Measurements from ENCODE around the gene SCN8A.

Gene SCN8A

GRCh38 chr12:51726161-51726560, 135.1 kb downstream of the SCN8A start:
- Mint-ChIP-seq H3K4me1 (no peaks in the 10 kb centered on the region), H3K4me3 (no peak overlapping the region), H3K27me3 (ENCODE audit: low read depth, poor library complexity) (peaks cover 25% of the 10 kb centered on the region), H3K27ac (no peak overlapping the region), H3K36me3 (ENCODE audit: low read depth) (no peaks in the 10 kb centered on the region), H3K9me3 (no peaks in the 10 kb centered on the region)
- TF ChIP-seq CTCF (IDR thresholded peaks at IDR 0.05) = no peak
- no peak for DNase-seq

- peaks cover 17% of the 10 kb centered on the region for H3K27me3 Mint-ChIP-seq (ENCODE audit: low read depth, poor library complexity)
- H3K4me3 Mint-ChIP-seq = no peak overlapping the region
- H3K9me3 Mint-ChIP-seq = peaks cover 4% of the 10 kb centered on the region
- peaks cover 4% of the 10 kb centered on the region for H3K36me3 Mint-ChIP-seq (ENCODE audit: low read depth)
- no peak overlapping the region for H3K27ac Mint-ChIP-seq
- TF ChIP-seq CTCF (IDR thresholded peaks at IDR 0.05) = no peak
- no peaks in the 10 kb centered on the region for H3K4me1 Mint-ChIP-seq
- DNase-seq = no peak
These were observed 135.9 kb downstream of the SCN8A start for GRCh38 chr12:51726931-51727330.

GRCh38 chr12:51729331-51729730, 138.3 kb downstream of the SCN8A start:
- H3K4me3 Mint-ChIP-seq = no peak overlapping the region
- DNase-seq = no peak
- peaks cover 28% of the 10 kb centered on the region for H3K9me3 Mint-ChIP-seq
- no peak for TF ChIP-seq CTCF (IDR thresholded peaks at IDR 0.05)
- no peak overlapping the region for H3K27ac Mint-ChIP-seq
- H3K4me1 Mint-ChIP-seq = no peaks in the 10 kb centered on the region
- peaks cover 3% of the 10 kb centered on the region for H3K27me3 Mint-ChIP-seq (ENCODE audit: low read depth, poor library complexity)
- peaks cover 21% of the 10 kb centered on the region for H3K36me3 Mint-ChIP-seq (ENCODE audit: low read depth)

GRCh38 chr12:51730745-51731144, 139.7 kb downstream of the SCN8A start:
- Mint-ChIP-seq H3K4me3 (no peak overlapping the region), H3K27ac (no peak overlapping the region), H3K27me3 (ENCODE audit: low read depth, poor library complexity) (peaks cover 3% of the 10 kb centered on the region), H3K9me3 (peaks cover 31% of the 10 kb centered on the region), H3K36me3 (ENCODE audit: low read depth) (peaks cover 23% of the 10 kb centered on the region), H3K4me1 (no peaks in the 10 kb centered on the region)
- no peak for TF ChIP-seq CTCF (IDR thresholded peaks at IDR 0.05)
- no peak for DNase-seq

- no peaks in the 10 kb centered on the region for H3K36me3 Mint-ChIP-seq (ENCODE audit: low read depth)
- H3K4me1 Mint-ChIP-seq = no peaks in the 10 kb centered on the region
- H3K27me3 Mint-ChIP-seq (ENCODE audit: low read depth, poor library complexity) = no peaks in the 10 kb centered on the region
- peaks cover 15% of the 10 kb centered on the region for H3K9me3 Mint-ChIP-seq
- H3K27ac Mint-ChIP-seq = no peak overlapping the region
- no peak for TF ChIP-seq CTCF (IDR thresholded peaks at IDR 0.05)
- no peak overlapping the region for H3K4me3 Mint-ChIP-seq
- no peak for DNase-seq
These were observed 149.5 kb downstream of the SCN8A start for GRCh38 chr12:51740536-51740935.

GRCh38 chr12:51744235-51744634, 153.2 kb downstream of the SCN8A start:
- Mint-ChIP-seq H3K9me3 (peaks cover 15% of the 10 kb centered on the region), H3K4me1 (peaks cover 11% of the 10 kb centered on the region), H3K27ac (no peak overlapping the region), H3K27me3 (ENCODE audit: low read depth, poor library complexity) (peaks cover 3% of the 10 kb centered on the region), H3K36me3 (ENCODE audit: low read depth) (no peaks in the 10 kb centered on the region), H3K4me3 (no peak overlapping the region)
- DNase-seq = no peak
- TF ChIP-seq CTCF (IDR thresholded peaks at IDR 0.05) = no peak

All from nephron progenitor cell (in vitro differentiated cells).